ENCODE measurements around the gene DIP2C. TPM values are rescaled to one million over a fixed set of nuclear protein-coding genes. Genes with fewer than 3 reads are reported as not detected.

The DIP2C gene
- 5.0 and 7.2 TPM in 2 replicates for total RNA-seq

GRCh38 chr10:689452-690371 lies at the start of gene DIP2C:
Gene DIP2C (minus strand): TSS chr10:689668. CDS start chr10:689578, 90 bp downstream.

Other genes starting within 250 kb of the DIP2C start
- gene LARP4B, start 242.0 kb upstream of the DIP2C start, total RNA-seq = 28.4 and 34.7 TPM in 2 replicates